NCI-H1436 (cell line): ENCODE measurements around the gene ZNF227.
"Not testable (repeated sequence)": the region's sequence is repeated elsewhere in the genome, so short reads cannot be mapped to it uniquely, and the experiment has no call there.

ENCODE experiments used
- DNase-seq: peaks from one replicate; lab custom pipeline; 2025; lab: John Stamatoyannopoulos, UW

The ZNF227 gene

GRCh38 chr19:44252332-44252731 lies 40.0 kb downstream of the ZNF227 start:
- not testable (repeated sequence) for DNase-seq

GRCh38 chr19:44253392-44253791 lies 41.1 kb downstream of the ZNF227 start:
- DNase-seq = not testable (repeated sequence)

- DNase-seq = no peak
Measured at GRCh38 chr19:44254496-44254895, 42.2 kb downstream of the ZNF227 start.

GRCh38 chr19:44255705-44256411 lies 43.5 kb downstream of the ZNF227 start:
- no peak for DNase-seq

- DNase-seq = no peak
Measured at GRCh38 chr19:44258136-44258535, 45.8 kb downstream of the ZNF227 start.

GRCh38 chr19:44258835-44259413 lies 46.6 kb downstream of the ZNF227 start:
- no peak for DNase-seq

GRCh38 chr19:44260343-44260681 lies 48.0 kb downstream of the ZNF227 start:
- no peak for DNase-seq

GRCh38 chr19:44260695-44261446 lies 48.5 kb downstream of the ZNF227 start:
- no peak for DNase-seq

- no peak for DNase-seq
Measured at GRCh38 chr19:44277331-44277730, 65.0 kb downstream of the ZNF227 start.

GRCh38 chr19:44278181-44278690 lies 65.9 kb downstream of the ZNF227 start:
- DNase-seq = no peak

- no peak for DNase-seq
Measured at GRCh38 chr19:44280916-44281315, 68.6 kb downstream of the ZNF227 start.

GRCh38 chr19:44282846-44283245 lies 70.5 kb downstream of the ZNF227 start:
- no peak for DNase-seq

- DNase-seq = no peak
Measured at GRCh38 chr19:44284968-44285367, 72.6 kb downstream of the ZNF227 start.
